ENCODE measurements around the gene CDRT15.
"Not testable (repeated sequence)": the region's sequence is repeated elsewhere in the genome, so short reads cannot be mapped to it uniquely, and the experiment has no call there.

CDRT15 gene

DNA sequence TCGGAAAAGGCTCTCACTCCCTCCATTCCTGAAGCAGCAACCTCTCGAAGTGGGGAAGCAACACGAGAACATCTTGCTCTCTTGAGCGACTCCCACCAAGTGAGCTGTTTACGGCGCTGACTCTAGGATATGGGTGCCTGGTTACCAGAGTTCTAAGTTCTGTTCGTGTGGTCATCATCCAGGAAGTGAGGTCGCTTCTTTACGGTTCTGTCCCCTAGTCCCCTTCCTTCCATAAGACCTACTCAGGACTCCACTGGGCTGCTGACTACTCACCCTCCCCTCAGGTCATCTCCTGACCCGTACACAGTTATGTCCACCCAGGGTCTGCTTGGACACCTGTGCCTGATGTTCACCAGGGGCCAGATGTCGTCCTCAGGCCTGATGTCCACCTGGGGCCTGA is at the start of gene CDRT15:
CDRT15 (minus strand) TSS at position 101 of the 400 bp plus-strand sequence; CDS start at position 72, 29 bp downstream.
- not testable (repeated sequence) for H3K27ac ChIP-seq, H3K4me3 ChIP-seq

DNA sequence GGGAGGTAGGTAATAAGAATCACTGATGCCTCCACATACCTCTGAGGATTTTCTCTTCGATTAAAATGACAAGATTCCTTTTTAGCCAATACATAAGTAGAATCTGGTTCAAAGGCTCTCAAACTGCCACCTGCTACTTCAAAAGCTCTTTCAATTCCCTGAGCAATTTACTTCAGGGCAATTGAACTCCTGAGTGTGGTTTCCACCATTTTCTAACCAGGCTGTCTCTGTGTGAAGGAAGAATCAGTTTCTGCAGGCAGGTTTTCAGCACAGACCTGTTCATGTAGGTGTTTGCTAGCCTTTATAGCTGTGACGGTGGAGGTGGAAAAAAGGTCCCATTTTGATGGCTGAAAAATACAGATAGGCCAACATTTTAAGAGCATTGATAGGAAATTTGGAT is 46.1 kb upstream of the CDRT15 start:
- Histone ChIP-seq H3K4me3 (no peak overlapping the region), H3K27ac (no peak overlapping the region)

DNA sequence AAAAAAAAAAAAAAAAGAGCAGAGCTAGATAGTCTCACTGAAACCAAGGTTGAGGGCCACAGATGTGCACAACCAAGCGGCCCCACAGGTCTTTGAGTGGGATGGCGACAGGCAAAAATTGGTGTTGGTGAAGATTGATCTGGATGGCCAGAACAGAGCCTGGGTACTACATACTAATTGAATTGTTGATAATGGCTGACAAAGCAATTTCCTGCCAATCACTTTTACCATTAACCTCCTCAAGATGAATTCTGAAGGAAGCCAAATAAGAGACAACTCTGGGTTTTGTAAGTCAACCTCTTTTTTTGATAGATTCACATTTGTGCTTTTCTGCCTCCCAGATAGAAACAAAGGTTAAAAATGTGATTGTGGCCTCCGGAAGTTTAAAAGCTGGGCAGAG is 44.9 kb upstream of the CDRT15 start:
- H3K27ac ChIP-seq = no peak overlapping the region
- H3K4me3 ChIP-seq = no peak overlapping the region

DNA sequence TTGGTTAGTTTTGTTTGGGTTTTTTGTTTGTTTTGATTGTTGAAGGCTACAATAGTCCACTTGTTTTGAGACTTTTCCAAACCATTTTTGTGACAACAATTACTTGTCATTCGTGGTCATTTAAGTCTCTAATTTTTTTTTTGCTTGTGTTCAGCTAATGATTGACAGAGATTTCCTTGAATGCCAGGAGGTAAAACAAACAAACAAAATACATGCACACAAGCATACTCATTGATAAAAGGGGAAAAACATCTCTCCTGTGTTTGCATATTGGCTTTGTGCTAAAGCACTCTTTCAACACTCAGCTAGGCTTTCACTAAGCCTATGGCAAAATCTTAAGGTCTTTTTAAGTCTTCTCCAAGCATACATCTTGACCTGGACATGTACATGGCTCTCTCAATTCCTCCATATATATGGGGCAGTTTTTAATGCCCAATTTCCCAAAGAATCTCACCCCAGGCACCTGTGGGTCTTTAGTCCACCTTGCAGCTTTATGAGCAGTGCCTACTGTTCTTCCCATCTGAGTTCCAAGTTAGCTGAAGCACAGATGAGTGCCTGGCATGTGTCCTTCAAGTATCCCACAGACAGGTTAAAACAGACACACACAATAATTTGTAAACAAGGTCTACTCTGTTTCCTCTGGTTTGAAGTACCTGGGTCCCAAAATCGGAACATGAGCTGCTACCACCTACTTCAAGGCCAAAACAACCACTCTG is 40.0 kb upstream of the CDRT15 start:
- Histone ChIP-seq H3K4me3 (no peak overlapping the region), H3K27ac (no peak overlapping the region)

DNA sequence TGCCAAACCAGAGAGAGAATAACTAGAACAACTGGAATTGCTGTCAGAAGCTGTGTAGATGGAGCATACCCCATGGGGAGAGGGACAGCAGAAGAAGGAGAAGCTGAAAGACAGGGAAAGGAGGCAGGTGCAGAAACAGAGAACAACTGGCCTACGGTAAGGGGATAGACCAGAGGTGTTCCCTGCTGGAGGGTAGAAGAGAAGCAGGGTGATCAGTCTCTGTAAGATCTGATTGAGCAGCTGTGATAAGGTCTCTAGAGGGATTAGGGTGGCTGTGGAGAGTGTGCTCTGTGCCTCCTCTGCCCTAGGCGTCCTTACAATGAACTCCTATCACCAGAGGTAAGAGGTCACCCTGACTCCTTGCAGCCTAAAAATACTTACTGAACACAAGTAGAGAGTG is 33.8 kb upstream of the CDRT15 start:
- no peak overlapping the region for H3K4me3 ChIP-seq
- H3K27ac ChIP-seq = no peak overlapping the region

DNA sequence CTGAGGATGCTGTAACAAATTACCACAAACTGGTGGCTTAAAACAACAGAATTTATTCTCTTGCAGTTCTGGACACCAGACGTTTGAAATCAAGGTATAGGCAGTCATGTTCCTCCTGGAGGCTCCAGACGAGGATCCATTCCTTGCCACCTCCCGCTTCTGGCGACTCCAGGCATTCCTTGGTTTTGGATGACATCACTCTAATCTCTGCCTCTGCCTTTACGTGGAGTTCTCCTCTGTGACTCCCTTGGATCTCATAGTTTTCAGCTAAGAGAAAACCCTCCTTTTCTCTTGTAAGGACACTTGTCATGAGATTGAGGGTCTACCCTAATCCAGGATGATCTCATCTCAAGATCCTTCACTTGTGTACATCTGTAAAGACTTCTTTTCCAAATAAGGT is 32.8 kb upstream of the CDRT15 start:
- no peak overlapping the region for H3K27ac ChIP-seq
- no peak overlapping the region for H3K4me3 ChIP-seq

DNA sequence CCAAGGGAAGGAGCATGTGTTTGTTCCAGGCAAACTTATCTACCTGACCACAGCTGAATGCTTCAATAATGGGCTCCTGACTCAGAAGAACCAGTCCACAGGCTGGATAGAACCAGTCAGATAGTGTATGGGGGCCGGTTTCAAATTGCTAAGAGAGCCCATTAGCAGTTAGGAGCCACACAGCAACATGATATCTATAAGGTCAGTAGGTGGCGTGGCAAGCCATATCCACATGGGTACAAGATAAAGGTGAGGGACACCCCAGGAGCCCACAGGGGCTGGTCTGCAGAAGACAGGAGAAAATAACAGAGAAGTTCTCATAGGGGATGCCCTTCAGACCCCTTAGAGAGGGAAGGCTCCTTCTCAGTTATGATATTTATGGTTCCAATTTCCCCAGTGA is 31.6 kb upstream of the CDRT15 start:
- Histone ChIP-seq H3K4me3 (no peak overlapping the region), H3K27ac (no peak overlapping the region)

DNA sequence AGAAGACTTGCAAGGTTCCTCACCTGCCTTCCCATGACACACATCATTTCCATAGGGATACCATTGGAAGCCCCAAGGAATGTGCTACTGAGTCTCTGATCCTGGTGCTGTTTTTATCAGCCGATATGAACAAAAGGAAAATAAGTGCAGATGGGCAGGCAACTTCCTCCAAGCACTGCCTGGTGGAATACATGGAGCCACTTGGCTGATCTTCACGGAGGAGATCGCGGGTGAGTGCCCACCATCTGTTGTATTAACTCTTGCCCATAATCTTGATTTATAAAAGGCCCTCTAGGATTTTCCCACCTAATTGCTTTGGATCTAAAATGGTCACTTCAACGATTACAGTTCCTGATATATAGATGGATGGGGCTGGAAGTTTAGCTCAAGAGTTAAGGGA is 24.7 kb upstream of the CDRT15 start:
- no peak overlapping the region for H3K4me3 ChIP-seq
- no peak overlapping the region for H3K27ac ChIP-seq

DNA sequence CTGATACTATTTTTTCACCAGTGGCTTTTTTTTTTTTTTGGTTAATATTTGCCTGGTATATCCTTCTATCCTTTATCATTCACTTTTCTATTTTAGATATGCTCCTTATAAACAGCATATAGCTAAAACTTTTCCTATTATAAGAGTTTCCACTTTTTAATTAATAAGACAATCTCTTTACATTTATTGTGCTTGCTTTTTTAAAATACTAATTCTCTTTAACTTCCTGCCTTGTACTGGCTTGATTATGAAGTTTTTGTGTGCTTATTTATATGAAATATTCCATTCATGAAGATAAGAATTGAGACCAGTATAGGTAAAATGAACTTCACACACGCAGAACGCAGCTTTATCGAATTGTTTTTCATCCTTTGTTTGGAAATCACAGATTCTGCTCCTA is 9.0 kb upstream of the CDRT15 start:
- H3K4me3 ChIP-seq = no peak overlapping the region

DNA sequence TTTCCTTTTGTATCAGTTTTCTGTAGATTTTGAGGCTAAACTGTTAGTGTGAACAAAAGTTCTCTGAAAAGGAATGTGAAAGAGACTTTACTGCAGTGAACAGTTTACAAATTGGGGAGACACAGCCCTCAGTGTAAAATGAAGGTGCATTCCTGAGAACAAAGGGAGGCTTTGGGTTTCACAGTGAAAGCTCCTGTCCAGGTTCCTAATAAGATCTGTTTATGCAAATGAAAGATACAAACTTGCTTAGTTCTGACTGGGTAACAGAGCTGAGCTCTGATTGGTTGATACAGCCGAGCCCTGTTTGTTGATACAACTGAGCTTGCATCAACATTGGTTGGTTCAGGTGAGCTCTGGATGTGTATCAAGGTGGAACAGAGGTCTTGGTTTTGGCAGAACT is 8.3 kb upstream of the CDRT15 start:
- H3K27ac ChIP-seq = no peak overlapping the region
- H3K4me3 ChIP-seq = no peak overlapping the region

More for the DNA sequence above, 9.0 kb upstream of the CDRT15 start:
- H3K27ac ChIP-seq = no peak overlapping the region

DNA sequence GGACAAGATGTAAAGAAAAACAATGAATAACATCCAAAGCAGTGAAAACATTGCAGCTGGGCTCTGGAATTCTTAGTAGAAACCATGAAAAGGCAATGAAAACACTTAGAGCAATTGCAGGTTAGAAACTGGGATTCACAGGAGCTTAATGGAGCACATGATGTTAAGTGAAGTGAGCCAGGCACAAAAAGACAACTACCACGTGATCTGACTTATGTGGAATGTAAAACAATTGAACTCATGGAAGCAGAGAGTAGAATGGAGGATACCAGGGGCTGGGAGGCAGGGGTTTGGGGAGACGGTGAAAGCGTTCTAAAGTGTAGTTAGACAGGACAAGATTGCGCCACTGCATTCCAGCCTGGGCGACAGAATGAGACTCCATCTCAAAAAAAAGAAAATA is 2.6 kb upstream of the CDRT15 start:
- H3K27ac ChIP-seq, H3K4me3 ChIP-seq: not testable (repeated sequence)

DNA sequence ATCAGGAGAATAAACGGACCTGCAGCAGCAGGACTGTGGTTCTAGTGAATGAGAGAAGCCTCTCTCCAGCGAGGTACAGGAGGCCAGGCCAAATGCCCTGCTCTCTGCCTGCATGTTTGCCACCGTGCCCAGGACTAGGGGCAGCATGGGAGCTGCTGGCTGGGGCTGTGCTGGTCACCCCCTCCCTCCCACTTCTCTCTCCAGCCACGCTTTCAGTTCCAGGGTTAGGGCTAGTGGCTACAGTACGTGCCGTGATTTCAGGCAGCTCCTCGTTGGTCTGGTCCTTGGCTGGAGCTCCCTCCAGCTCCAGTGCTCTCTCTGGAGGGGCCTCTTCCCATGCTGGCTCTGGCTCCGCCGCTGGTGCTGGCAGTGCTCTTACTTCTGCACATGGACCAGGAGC is 630 bp downstream of the CDRT15 start:
- H3K4me3 ChIP-seq = not testable (repeated sequence)

DNA sequence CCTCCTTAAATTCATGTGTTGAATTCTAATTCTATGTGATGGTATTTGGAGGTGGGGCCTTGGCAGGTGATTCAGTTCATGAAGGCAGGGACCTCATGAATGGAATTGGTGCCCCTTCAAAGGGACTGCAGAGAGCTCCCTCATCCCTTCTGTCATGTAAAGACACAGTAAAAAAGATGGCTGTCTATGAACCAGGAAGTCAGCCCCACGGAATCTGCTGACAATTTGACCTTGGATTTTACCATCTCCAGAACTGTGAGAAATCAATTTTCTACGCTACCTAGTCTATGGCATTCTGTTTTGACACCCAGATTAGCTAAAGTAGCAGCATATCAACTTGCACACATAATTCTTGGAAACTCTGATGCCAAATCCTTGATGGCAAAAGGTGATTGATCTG is 1.6 kb downstream of the CDRT15 start:
- H3K27ac ChIP-seq, H3K4me3 ChIP-seq: not testable (repeated sequence)

More for the DNA sequence above, 630 bp downstream of the CDRT15 start:
- H3K27ac ChIP-seq = not testable (repeated sequence)

DNA sequence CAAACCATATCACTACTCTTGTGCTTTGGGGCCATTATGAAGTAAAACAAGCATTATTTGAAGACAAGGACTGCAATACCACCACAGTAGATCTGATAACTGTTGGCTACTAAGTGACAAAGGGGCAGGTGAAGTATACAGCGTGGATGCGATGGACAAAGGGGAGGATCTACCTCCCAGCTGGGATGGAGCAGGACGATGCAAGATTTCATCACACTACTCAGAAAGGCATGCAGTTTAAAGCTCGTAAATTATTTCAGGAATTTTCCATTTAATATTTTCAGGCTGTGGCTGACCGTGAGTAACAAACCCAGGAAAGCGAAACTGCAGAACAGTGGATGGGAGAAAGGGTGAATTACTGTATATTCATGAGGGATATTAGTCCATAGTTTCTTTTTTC is 5.5 kb downstream of the CDRT15 start:
- not testable (repeated sequence) for H3K4me3 ChIP-seq, H3K27ac ChIP-seq

DNA sequence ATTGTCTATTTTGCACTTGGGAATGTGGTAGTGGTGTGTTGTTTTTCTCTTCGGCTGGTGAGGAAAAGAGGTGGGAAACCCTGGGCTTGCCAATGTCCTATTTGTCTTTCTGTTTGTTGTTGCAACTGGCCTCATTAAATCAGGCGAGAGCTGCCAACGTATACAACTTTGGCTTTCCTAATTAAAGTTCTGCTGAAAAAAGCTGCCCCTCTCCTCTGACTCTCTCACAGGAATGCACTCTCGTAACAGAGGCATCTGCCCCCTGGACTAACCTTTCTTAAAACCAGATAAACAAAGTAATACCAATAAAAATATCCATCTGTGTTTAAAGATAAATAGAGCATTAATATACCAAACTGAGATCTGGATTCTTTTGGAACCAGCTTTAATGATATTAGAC is 7.8 kb downstream of the CDRT15 start:
- Histone ChIP-seq H3K4me3 (no peak overlapping the region), H3K27ac (no peak overlapping the region)

DNA sequence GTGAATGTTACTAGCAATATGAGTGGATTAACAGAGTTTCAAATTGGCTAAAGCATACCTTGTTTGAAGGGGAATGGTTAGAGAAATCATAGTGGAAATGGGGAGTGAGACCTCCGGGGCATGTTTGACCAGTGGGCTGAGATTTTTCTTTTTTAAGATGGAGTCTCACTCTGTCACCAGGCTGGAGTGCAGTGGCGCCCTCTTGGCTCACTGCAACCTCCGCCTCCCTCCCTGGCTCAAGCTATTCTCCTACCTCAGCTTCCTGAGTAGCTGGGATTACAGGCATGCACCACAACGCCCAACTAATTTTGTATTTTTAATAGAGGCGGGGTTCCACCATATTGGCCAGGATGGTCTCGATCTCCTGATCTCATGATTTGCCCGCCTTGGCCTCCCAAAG is 9.6 kb downstream of the CDRT15 start:
- no peak overlapping the region for H3K4me3 ChIP-seq

DNA sequence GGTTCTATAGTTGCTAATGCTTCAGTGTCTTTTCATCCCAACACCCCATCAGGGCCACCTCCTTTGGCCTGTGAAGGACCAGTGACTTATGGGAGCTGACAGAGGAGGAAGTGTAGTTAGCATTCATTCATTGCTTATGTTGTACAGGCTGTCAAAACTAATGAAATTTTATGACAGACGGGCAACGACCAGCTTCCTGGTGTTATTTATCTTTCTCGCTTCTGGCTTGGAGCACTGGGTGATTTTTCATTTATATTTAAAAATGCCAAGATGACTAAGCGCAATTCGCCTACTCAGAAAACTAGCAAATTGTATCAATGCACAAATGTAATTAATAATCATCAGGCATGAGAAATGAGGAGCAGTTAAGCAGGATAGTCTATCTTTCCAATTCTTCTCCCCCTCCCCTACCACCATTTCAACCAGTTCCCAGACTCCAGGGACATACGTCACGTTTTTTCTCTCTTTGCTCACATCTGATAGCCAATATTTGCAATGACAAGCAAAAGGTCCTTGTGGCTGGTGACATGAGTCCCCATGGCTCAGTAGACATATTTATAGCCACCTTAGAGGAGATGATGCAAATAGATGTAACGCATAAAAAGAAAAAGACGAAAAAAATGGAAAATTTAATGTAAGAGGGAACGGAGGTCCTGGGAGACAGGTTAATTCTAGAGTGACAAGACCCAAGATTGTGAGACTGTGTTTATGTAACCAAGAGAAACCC is 11.2 kb downstream of the CDRT15 start:
- H3K4me3 ChIP-seq = no peak overlapping the region
- no peak overlapping the region for H3K27ac ChIP-seq

More for the DNA sequence above, 9.6 kb downstream of the CDRT15 start:
- H3K27ac ChIP-seq = no peak overlapping the region

DNA sequence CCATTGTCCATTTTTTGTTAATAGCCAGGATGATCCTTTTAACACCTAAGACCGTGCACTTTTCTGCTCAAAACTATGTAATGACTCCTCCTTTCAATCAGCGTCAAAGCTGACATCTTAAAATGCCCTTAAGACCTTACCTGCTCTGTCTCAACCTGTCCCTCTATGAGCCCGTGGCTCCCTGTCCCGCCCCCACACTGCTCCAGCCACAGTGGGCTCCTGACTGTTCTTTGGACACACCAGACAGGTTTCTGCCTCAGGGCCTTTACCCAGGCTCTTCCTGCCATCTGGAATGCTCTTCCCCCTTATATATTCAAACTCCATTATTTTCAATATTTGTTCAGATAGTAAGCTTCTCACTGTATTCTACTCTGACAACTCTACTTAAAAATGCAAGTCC is 14.1 kb downstream of the CDRT15 start:
- no peak overlapping the region for H3K4me3 ChIP-seq
- H3K27ac ChIP-seq = no peak overlapping the region

DNA sequence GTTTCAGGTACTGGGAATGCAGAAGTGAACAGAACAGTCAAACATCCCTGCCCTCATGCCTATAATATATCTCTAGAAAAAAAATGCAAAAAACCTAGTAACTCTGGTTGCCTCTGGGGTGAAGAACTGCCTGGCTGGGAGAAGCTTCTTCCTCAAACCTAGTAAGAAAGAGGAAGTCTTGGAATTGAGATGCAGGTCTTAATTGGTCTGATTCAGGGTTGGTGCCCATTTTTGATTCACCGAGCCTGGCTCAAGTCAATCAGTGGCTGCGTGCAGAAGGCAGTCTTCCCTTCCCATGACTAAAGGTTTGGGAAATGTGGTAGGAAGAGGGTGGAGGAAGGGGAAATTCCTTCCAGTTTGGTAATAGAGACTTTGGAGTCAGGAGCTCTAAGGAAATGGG is 22.4 kb downstream of the CDRT15 start:
- Histone ChIP-seq H3K27ac (no peak overlapping the region), H3K4me3 (no peak overlapping the region)

DNA sequence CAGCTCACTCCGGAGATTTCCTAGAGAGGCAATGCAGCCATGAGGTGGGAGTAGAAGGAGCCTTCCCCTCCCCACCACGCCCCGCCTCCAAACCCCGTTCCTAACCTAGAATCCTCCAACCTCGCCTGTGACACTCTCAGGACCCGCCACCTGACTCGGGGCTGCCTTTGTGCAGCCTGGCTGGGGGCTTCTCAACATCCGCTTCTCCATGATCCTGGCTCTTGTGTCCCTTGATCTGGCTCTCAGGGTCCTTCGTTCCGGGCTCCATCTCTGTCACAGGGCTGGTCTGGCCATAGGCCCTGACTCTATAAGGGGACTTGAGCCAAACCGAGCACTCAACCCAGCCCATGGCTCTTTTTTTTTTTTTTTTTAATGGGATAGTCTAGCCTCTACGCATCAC is 24.3 kb downstream of the CDRT15 start:
- Histone ChIP-seq H3K27ac (no peak overlapping the region), H3K4me3 (no peak overlapping the region)

DNA sequence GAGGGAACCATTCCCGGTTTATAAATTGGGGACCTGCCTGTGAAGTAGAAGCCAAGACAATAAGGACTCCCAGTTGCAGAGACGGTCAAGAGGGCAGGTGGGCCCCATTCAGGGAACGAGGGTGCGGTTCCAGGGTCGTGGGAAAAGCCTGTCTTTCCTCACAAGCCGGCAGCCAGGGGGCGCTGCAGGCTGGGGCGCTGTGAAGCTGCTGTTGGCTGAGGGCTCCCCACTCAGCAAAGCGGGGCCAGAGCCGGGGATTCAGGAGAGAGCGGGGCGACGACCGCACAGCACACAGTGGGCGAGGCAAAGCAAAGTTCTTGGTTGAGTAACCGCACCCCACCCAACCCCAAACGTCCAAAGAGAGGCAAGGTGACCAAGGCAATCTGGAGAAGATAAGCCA is 24.9 kb downstream of the CDRT15 start:
- Histone ChIP-seq H3K4me3 (no peak overlapping the region), H3K27ac (no peak overlapping the region)

DNA sequence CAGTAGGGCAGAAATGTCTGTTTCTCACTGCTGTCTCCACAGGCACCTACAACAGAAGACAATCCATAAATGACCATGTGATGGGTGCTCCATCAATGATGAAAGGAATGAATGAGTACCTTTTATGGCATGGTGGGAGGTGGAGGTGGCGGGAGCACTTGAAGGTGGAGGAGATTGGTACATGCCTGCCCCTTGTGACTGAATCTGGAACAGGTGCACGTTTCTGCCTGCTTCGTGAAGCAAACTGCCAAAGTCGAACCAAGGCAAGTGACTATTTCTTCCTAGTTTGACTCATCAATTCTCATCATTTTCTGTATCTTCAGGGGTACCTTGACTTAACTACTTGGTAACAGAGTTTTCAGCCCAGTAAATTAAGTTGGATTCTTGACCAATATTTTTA is 25.4 kb downstream of the CDRT15 start:
- Histone ChIP-seq H3K27ac (no peak overlapping the region), H3K4me3 (no peak overlapping the region)

Measured in skin epidermis (tissue), 12 donors.